ENCODE data around the gene NPIPB8. TPM values are rescaled to one million over a fixed set of nuclear protein-coding genes. Genes with fewer than 3 reads are reported as not detected.
"Not testable (repeated sequence)": the region's sequence is repeated elsewhere in the genome, so short reads cannot be mapped to it uniquely, and the experiment has no call there.

NPIPB8 gene
- polyA plus RNA-seq, 1 donor from 2014 or later, result not detected

- not testable (repeated sequence) for H3K27me3 Mint-ChIP-seq, H3K9me3 Mint-ChIP-seq, H3K4me3 Mint-ChIP-seq, H3K36me3 Mint-ChIP-seq, H3K27ac Mint-ChIP-seq
- H3K4me1 Mint-ChIP-seq, result peaks cover 15 to 22% (median 17%) of the 10 kb centered on the region in 3 donors
Measured at GRCh38 chr16:28613912-28614311, 24.0 kb upstream of the NPIPB8 start.

- peaks cover 14 to 22% (median 17%) of the 10 kb centered on the region in 3 donors for H3K4me1 Mint-ChIP-seq
- H3K4me3 Mint-ChIP-seq, H3K27me3 Mint-ChIP-seq, H3K9me3 Mint-ChIP-seq, H3K27ac Mint-ChIP-seq, H3K36me3 Mint-ChIP-seq: not testable (repeated sequence)
Measured at GRCh38 chr16:28614561-28614960, 23.3 kb upstream of the NPIPB8 start.

- peak overlapping the region in 1 of 3 donors; percentile 25 for H3K27ac Mint-ChIP-seq
Measured at GRCh38 chr16:28615486-28616223, 22.2 kb upstream of the NPIPB8 start.

GRCh38 chr16:28616224-28616577, 21.7 kb upstream of the NPIPB8 start:
- H3K9me3 Mint-ChIP-seq, H3K27ac Mint-ChIP-seq, H3K36me3 Mint-ChIP-seq, H3K27me3 Mint-ChIP-seq: not testable (repeated sequence)
- peaks cover 11 to 18% (median 15%) of the 10 kb centered on the region in 3 donors for H3K4me1 Mint-ChIP-seq
- H3K4me3 Mint-ChIP-seq, result peak overlapping the region in 1 of 4 donors; percentile 57

More at GRCh38 chr16:28615486-28616223, 22.2 kb upstream of the NPIPB8 start:
- H3K4me3 Mint-ChIP-seq, result peak overlapping the region in 2 of 4 donors; percentile 57 to 79
- H3K36me3 Mint-ChIP-seq, H3K27me3 Mint-ChIP-seq, H3K9me3 Mint-ChIP-seq: not testable (repeated sequence)
- H3K4me1 Mint-ChIP-seq, result peaks cover 11 to 22% (median 17%) of the 10 kb centered on the region in 3 donors

GRCh38 chr16:28616636-28617035, 21.2 kb upstream of the NPIPB8 start:
- H3K36me3 Mint-ChIP-seq, result no peaks in the 10 kb centered on the region
- no peaks in the 10 kb centered on the region for H3K9me3 Mint-ChIP-seq
- no peaks in the 10 kb centered on the region for H3K27me3 Mint-ChIP-seq
- H3K27ac Mint-ChIP-seq, result no peak overlapping the region
- H3K4me3 Mint-ChIP-seq, result no peak overlapping the region
- H3K4me1 Mint-ChIP-seq, result peaks cover 12 to 18% (median 15%) of the 10 kb centered on the region in 3 donors

- no peaks in the 10 kb centered on the region for H3K9me3 Mint-ChIP-seq
- H3K4me3 Mint-ChIP-seq, result peak overlapping the region in 2 of 4 donors; percentile 79 to 83
- peaks cover 14 to 24% (median 18%) of the 10 kb centered on the region in 3 donors for H3K4me1 Mint-ChIP-seq
- no peaks in the 10 kb centered on the region for H3K27me3 Mint-ChIP-seq
- H3K36me3 Mint-ChIP-seq, result no peaks in the 10 kb centered on the region
- peak overlapping the region in 1 of 3 donors; percentile 21 for H3K27ac Mint-ChIP-seq
Measured at GRCh38 chr16:28617874-28618273, 20.0 kb upstream of the NPIPB8 start.

GRCh38 chr16:28620316-28620715, 17.5 kb upstream of the NPIPB8 start:
- H3K36me3 Mint-ChIP-seq, H3K27me3 Mint-ChIP-seq, H3K9me3 Mint-ChIP-seq, H3K4me3 Mint-ChIP-seq: not testable (repeated sequence)
- Mint-ChIP-seq H3K27ac (peak overlapping the region in 1 of 3 donors; percentile 46), H3K4me1 (peaks cover 15 to 28% (median 18%) of the 10 kb centered on the region in 3 donors)

- Mint-ChIP-seq H3K9me3 (no peaks in the 10 kb centered on the region), H3K4me3 (peak overlapping the region; percentile 2 to 82 (median 50)), H3K4me1 (peaks cover 11 to 27% (median 14%) of the 10 kb centered on the region in 3 donors), H3K27me3 (peaks cover 4% of the 10 kb centered on the region), H3K36me3 (no peaks in the 10 kb centered on the region), H3K27ac (peak overlapping the region in 1 of 3 donors; percentile 21)
Measured at GRCh38 chr16:28621481-28622155, 16.2 kb upstream of the NPIPB8 start.

- H3K36me3 Mint-ChIP-seq, H3K27me3 Mint-ChIP-seq: not testable (repeated sequence)
- peak overlapping the region in 1 of 3 donors; percentile 21 for H3K27ac Mint-ChIP-seq
Measured at GRCh38 chr16:28622532-28623171, 15.2 kb upstream of the NPIPB8 start.

GRCh38 chr16:28623172-28623711, 14.6 kb upstream of the NPIPB8 start:
- Mint-ChIP-seq H3K4me1 (peaks cover 0 to 16% (median 4%) of the 10 kb centered on the region in 3 donors), H3K36me3 (no peaks in the 10 kb centered on the region), H3K27ac (peak overlapping the region in 2 of 3 donors; percentile 21 to 83), H3K9me3 (peaks cover 0 to 2% (median 0%) of the 10 kb centered on the region in 3 donors), H3K4me3 (peak overlapping the region; percentile 66 to 92 (median 84)), H3K27me3 (peaks cover 4% of the 10 kb centered on the region)

More at GRCh38 chr16:28622532-28623171, 15.2 kb upstream of the NPIPB8 start:
- H3K4me1 Mint-ChIP-seq, result peaks cover 5 to 20% (median 7%) of the 10 kb centered on the region in 3 donors
- H3K4me3 Mint-ChIP-seq, result peak overlapping the region; percentile 66 to 92 (median 84)
- not testable (repeated sequence) for H3K9me3 Mint-ChIP-seq

GRCh38 chr16:28630905-28631304, 7.0 kb upstream of the NPIPB8 start:
- not testable (repeated sequence) for H3K9me3 Mint-ChIP-seq, H3K27me3 Mint-ChIP-seq, H3K4me1 Mint-ChIP-seq, H3K4me3 Mint-ChIP-seq, H3K36me3 Mint-ChIP-seq, H3K27ac Mint-ChIP-seq

- H3K4me1 Mint-ChIP-seq, H3K27me3 Mint-ChIP-seq, H3K9me3 Mint-ChIP-seq, H3K4me3 Mint-ChIP-seq, H3K36me3 Mint-ChIP-seq, H3K27ac Mint-ChIP-seq: not testable (repeated sequence)
Measured at GRCh38 chr16:28636093-28636823, 1.6 kb upstream of the NPIPB8 start.

- not testable (repeated sequence) for H3K27me3 Mint-ChIP-seq, H3K4me3 Mint-ChIP-seq
Measured at GRCh38 chr16:28638359-28638758, 494 bp downstream of the NPIPB8 start.

GRCh38 chr16:28639959-28640358, 2.1 kb downstream of the NPIPB8 start:
- peak overlapping the region; percentile 22 to 93 (median 71) for H3K27ac Mint-ChIP-seq
- not testable (repeated sequence) for H3K4me3 Mint-ChIP-seq, H3K9me3 Mint-ChIP-seq, H3K36me3 Mint-ChIP-seq, H3K27me3 Mint-ChIP-seq, H3K4me1 Mint-ChIP-seq

More at GRCh38 chr16:28638359-28638758, 494 bp downstream of the NPIPB8 start:
- H3K4me1 Mint-ChIP-seq, H3K36me3 Mint-ChIP-seq, H3K9me3 Mint-ChIP-seq: not testable (repeated sequence)
- peak overlapping the region in 1 of 3 donors; percentile 60 for H3K27ac Mint-ChIP-seq
